Activated T-helper 1 cell treated with Interleukin-2 at 50 U/mL for 16 hours (primary cell): ENCODE measurements around the gene FAM9A.

Experiments used
- DNase-seq: peaks from one replicate; pipeline ENCODE4 v3.0.0-alpha.2; 2020; ENCODE audit warnings: low read depth

Gene FAM9A

DNA sequence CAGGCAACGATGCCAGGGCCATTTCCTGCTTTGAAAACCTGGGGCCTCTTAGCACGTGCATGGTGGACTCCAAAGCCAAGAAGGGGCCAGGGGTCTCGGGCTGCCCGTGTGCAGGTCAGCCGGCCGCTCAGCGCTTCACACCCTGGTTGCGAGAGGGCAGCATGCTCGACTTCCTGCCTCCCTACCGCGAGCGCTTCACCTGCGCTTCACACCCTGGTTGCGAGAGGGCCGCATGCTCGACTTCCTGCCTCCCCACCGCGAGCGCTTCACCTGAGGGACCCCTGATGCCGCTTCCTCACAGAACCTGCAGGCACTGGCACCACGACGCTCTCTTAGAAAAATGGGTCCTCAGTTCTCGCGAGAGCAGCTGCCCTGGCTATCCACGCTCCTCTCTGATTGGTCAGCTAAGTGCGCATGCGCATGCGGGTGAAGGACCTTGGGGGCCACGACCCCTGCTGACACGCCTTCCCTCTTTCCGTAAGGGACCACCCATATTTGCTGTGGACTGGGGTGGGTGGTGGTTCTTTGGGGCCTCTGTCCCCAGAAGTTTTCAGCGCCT is at the start of gene FAM9A:
Gene FAM9A (minus strand): TSS at position 343 of the 559 bp plus-strand sequence. CDS start 1,212 bp downstream, outside the sequence.
- no peak for DNase-seq

DNA sequence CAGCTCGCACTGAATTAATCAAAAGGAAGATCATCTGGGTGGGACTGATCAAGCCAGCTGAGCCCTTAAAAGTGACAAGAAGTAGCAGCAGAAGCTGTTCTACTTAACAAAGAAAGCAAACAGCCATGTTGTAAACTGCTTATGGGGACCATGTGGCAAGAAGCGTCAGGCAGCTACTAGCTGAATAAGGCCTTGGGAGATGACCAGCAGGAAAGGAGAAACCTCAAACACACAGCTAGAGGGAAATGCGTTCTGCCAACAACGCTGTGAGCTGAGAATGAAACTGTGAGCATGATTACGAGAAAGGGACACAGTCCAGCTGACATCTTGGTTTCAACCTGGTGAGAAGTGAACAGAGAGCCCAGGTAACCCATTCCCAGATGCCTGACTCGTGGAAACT is 49.3 kb upstream of the FAM9A start:
- no peak for DNase-seq

DNA sequence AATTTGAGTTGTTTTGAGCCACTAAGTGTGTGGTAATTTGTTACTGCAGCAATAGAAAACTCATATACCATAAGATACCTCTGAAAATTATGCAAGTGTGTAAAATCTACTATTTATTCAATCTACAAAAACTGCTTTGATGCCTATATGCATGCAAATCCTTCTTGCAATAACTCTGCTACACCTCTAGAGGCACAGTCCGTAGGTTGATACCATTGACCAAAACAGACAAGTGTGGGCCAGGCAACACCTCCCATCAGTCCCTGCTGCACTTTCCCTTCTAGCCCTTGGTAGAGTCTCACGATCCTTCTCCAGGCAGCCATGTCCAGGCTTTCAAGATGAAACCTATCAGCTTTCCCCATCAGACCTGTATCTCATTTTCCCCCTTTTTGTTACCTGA is 48.8 kb upstream of the FAM9A start:
- no peak for DNase-seq

DNA sequence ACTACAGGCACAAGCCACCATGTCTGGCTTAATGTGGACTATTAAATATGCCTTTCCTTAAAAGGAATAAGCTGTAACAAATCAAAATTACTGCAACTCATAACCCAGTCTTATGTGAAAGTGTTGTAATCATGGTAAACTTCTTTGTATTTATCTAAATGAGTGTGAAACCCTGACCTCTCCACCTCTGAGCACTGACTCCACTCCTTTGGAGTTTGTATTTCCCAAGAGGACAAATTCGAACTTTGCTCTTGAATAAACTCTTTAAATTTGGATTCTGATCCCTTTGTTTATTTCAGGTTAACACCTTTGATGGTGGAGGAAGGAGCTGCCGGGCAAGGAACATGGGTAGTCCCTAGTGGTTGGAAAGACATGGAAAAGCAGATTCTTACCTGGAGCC is 48.3 kb upstream of the FAM9A start:
- no peak for DNase-seq

DNA sequence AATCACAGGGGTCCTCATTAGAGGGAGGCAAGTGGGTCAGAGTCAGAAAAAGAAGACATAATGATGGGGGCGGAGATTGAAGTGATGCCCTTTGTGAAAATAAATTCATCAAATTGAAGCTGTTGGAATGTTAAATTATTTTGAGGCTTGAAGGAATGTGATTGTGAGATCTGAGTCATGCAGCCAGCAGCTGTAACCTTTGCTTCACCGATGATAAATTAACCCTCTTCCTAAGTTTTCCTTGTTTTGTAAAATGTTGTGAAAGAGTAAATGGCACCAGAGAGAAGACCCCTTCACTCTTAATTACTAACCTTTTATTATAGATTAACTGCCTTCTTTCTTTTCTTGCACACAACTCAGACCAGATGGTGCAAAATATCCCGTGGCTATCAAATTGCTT is 47.7 kb upstream of the FAM9A start:
- DNase-seq = no peak

DNA sequence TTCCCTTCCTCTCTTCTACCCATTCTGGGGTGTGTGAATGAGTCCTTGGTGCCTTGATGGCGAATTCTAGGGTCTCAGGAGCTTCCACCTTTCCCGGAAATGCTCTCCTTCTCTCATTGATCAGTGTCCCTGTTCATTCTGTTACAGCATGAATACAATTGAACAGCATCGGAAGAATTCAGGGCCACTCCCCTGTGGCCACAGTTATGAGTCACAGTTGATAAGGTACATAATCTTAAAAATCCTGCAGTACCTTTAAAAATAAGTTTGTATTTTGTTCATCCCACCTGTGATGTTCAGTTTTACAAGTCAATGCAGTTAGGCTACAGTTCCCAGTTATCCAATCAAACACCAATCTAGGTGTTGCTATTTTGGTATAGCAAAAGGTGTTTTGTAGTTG is 47.3 kb upstream of the FAM9A start:
- DNase-seq = no peak

DNA sequence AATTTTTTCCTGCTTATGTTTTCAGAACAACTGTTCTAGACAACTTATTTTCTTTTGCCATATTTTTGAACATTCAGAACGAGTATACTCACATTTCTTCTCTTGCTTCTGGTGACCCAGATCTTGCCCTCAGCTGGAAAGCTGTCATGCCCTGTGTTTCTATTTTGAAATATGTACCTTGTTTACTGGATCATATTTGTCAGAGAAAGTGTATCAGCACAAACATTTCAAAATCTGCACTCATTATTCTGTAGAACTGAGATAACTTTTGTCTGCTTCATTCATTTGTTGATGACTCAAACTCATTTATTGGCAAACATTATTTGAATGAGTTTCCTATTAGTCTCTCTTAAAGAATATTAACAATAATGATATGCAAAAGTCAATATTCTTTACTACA is 46.2 kb upstream of the FAM9A start:
- no peak for DNase-seq

DNA sequence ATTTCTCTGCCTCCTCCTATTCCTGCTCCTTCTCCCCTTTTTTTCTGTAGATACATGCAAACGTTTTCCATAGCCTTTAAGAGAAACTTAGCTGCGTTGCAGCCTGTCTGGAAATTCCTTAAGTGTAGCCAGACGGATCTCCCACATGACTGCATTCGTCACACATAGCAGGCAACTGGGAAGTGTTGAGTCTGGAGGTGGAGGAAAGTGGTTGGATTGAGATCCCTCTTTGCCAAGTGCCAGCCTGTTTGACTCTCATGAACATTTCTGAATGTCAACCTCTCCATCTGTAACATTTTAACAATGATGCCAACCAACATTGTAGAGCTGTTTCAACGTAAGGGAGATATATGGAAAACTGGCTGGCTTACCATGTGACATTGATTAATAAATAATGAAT is 45.1 kb upstream of the FAM9A start:
- no peak for DNase-seq

DNA sequence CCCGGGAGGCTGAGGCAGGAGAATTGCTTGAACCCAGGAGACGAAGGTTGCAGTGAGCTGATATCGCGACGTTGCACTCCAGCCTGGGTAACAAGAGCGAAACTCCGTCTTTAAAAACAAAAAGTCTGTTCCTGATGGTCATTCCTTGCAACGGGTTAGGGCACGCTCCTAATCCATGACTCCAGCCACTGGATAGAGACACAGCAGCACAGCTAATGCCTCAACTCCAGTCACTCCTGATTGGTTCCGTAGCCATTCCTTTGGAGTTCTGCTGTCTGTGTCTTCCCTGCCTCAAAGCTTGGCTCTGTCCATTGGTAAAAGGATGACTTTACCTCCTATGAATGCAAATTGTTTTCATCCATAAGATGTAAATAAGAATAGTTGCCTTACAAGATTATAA is 44.3 kb upstream of the FAM9A start:
- no peak for DNase-seq

DNA sequence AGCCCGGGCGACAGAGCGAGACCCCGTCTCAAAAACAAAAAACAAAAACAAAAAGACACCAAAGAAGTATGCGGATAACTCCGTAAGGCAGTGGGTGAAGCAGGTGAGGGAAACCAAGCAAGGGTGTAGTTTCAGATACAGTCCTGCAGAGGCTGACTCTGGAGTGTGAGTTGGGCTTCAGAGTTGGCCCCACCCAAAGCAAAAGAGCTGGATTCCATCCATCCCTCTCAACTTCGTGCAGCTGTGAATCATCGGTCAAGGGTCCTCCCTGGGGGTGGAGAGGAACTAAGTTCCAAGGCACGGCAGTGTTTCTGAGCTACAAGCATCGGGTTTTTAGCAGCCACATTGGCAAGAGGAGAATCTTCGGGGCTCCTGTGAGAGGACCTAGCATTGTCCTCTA is 43.9 kb upstream of the FAM9A start:
- no peak for DNase-seq

DNA sequence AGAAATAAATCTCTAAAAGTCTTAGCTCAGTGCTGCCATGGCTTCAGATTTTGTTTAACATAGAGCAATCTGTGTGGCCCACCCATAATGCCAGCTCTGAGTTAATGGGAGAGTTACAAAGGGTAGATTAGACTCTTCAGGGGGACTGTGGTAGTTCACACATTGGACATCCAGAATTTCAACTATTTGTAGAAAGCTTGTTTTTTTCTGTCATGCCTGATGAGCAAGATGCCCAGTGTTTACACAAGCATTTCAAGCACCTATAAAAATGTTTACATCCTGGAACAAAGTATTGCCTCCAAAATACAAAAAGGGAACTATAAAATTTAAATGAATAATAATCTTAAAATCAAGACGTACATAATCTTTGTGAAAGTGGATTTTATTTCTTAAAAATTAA is 43.0 kb upstream of the FAM9A start:
- DNase-seq = no peak

DNA sequence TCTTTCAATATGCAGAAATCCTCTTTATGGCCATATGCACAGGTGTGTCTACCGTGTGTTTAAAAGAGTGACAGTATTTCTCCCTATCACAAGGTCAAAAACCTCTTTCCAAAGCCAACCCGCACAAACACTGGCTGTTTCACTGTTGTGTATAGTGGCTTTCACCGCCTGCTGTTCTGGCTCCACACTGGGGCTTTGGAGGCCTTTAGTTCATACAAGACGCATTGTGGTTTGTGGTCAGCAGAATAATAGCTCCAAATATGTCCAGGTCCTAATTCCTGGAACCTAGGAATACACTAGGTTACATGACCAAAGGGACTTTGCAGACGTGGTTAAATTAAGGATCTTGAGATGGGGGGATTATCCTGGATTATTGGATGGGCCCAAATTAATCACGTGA is 40.7 kb upstream of the FAM9A start:
- DNase-seq = no peak

DNA sequence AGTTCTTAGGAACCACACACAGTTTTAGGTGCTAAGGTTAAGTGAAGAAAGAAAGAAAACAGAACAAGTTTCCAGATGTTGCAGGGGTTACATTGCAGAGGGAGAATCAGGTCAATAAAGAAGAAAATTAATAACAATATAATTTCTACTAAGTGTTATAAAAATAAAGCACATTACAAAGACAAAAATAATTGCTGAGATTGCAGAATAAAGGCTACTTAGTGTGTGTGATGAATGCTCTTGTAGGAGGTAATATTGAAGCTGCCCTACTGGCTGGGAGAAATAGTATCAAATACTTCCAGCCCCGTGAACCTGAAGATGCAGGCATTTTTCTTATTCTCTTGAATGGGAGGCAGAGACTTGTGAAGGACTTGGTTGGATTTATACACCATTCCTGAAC is 33.2 kb upstream of the FAM9A start:
- DNase-seq = no peak

DNA sequence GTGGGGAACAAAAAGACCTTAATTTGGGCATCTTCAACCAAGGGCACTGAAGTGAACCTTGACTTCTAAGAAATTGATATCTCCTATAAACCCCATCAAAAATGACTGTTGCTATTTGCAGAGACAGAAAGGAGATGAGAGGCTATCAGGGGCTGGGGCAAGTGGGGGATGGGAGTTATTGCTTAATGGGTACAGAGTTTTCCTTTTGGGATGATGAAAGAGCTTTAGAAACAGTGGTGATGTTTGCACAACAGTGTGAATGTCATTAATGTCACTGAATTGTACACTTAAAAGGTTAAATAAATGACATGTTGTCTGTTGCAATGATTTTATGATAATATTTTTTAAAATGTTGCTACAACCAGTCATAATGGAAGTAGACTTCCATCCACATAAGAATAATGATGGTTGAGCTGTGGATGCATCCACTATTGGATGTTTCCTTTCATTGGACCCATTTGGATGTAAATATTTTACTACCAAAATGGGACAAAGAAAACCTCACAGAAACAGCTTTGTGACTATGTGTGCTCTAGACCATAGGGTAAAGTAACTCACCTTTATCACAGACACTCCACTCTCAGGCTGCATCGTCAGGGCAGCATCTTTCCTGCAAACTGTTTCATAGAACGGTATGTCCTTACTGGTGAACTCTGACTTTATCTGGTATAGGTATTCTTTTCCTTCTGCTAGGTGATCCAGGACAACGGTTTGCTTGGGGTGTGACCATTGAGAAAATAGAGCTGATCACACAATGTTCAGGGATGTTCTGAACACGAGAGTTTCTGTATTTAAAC is 31.6 kb upstream of the FAM9A start:
- DNase-seq = no peak

DNA sequence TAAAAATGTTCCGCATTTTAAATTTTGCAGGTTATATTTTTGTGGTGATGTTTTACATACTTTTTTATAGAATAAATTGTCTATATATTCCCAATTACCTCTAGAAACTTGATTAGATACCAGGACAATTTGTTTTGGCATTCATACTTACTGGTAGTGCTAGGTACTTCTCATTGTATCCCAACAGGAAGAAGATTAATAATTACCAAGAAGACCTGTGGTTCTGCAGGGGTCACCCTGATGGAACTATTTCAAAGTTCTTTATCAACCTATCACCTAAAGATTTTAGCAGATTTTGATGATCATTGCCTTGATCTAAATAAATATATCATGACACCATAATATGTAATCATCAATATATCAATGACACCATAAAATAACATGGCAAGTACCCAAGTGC is 22.5 kb upstream of the FAM9A start:
- no peak for DNase-seq

DNA sequence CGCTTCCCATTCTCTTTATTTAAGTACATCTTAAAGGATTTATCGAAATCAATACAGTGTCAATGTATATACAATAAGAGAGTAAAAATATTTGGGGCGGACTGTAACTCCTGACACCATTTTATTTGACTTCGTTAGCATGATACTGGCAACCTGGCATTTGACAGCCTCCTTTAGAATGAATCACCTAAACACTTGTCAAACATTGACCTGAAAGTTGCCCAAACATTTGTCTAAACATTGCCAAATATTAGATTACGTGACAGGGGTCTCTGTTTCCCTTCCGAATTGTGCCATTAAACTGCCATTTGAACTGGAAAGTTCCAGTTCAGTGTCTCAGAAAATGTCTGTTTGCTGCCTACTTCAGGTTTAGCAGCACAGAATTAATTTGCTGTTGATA is 20.8 kb upstream of the FAM9A start:
- no peak for DNase-seq

DNA sequence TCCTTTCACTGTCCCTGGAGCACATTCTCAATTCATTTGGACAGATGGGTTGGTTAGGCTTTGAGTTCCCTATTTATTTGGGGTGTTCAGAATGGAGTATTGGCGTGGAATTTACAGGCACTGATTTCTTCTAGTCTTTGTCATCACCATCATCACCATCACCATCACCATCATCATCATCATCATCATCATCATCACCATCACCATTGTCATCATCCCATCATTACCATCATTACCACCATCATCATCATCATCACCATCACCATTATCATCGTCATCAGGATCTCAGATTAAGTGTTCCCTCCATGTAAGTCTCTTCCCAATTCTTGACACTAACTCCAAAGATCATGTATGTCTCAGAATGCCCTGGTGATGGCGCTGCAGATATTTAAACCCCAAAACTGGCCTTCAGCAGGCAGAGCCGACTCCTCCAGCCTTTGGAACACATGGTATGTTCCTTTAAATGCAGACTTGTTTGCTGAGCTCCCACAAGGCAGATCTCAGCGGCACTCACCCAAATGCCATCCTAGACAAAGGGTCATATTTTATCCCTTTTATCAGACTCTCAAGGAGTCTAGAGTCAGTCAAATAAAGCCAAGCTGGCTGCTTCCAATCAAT is 19.8 kb upstream of the FAM9A start:
- no peak for DNase-seq

DNA sequence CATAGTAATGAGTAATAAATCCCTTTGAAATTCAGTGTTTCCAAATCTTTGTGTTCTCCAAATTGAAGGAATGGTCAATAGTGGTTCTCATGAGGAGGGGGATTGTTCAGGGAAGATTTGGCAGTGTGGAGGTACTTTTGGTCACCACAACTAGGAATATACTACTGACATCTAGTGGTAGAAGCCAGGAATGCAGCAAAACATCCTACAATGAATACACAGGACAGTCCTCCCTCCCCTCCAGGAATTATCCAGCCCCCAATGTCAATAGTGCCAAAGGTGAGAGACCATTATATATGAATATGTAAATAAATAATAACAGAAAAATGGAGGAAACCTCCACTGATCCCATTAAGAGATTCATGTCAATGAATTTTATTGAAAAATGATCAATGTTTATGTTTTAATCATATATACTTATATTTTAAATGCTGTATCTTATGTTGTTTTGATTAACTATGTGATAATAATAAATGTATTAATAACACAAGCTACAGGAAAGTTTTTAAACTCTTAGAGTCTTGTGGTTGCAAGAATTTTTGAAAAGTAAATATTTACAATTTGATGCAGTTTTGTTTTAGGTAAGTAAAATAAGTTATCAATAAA is 14.4 kb upstream of the FAM9A start:
- DNase-seq = no peak

DNA sequence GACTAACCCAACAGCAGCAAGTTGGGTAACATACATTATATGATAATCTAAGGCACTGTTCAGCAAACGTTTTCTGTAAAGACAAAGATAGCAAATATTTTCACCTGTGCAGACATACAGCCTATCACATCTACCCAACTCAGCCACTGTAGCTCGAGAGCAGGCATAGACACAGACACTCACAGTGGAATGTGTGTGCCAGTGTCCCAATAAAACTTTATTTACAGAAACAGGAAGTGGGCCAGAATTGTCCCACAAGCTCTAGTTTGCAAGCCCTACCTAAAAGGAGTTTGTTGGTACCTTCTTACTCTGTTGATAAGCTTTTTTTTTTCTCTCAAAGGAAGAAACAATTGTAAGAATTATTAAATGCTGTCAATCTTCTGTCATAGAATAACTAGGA is 11.9 kb upstream of the FAM9A start:
- no peak for DNase-seq

DNA sequence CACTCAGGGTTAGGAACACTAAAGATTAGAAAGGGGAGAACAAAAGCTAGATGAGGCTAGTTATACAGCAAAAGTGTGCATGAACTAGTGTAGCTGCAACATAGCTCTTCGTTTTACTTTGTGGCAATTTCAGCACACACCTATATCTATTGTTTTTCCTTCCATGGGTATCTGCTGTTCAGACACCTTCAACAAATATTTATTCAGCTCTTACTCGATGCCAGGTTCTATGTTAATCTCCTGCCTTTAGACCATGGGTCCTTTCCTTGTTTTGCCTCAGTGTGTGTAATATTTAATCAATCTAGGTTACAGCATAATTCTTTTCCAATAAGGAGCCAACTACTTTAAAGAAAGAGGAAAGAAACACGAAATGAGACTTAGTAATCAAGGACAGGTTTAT is 10.4 kb upstream of the FAM9A start:
- no peak for DNase-seq

DNA sequence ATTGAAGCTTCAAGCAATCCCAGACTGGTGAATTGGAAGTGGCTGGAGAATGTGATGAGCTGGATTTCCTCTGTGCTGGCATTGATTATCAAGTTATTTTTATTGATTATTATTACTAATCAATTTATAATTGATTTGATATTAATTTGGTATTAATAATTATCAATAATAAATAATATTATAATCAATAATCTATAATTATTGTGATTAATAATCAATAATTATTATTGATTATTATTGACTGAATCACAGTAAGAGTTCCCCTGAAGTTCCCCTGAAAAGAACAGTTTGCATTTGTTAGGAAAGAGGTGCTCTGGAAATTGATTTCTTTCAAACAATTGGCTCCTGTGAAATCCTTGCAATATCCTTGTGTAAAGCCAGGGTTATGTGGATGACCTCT is 7.5 kb upstream of the FAM9A start:
- DNase-seq = no peak

DNA sequence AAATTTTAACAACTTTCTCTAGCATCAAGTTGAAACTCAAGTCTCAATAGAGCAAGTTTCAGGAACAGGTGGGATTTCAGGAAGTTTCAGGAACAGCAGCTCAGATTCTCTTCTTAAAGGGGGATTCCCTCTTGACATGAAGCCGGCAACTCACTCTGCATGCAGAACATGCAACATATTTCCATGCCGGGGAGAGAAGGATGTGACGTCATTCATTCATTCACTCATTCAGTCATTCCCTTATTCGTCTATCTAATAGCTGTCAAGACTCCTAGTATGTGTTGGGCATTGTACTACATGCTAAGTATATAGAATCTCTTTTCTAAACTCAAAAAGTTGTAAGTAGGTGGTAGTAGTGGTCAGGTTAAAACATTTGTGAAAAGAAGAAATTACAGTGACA is 4.8 kb upstream of the FAM9A start:
- no peak for DNase-seq

DNA sequence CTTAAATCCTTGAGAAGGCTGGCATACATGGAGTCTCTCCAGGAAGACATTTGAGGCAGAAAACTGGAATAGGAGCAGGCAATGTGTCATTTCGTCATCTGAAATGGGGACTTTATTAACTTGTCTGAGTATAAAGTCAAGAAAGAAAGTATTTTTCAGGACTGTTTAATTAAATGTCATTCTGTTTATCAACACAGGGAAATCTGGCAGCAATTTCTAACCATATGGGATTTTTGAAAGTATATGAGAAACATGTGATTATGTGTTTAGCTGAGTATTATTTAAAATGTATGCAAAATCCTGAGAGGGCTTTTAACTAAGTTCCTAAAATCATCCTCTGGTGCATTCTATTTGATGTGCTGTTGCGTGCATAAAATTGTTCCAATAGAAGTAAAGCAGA is 3.9 kb upstream of the FAM9A start:
- DNase-seq = no peak
